Measurements from ENCODE around the gene VAMP5.
"Not testable (repeated sequence)": the region's sequence is repeated elsewhere in the genome, so short reads cannot be mapped to it uniquely, and the experiment has no call there.

Gene VAMP5

GRCh38 chr2:85550486-85550885 lies 33.7 kb upstream of the VAMP5 start:
- no peak for DNase-seq (ENCODE audit: low spot score)

- DNase-seq (ENCODE audit: low spot score), result peak; percentile 77
Observed at GRCh38 chr2:85551698-85552678, 32.2 kb upstream of the VAMP5 start.

- no peak for DNase-seq (ENCODE audit: low spot score)
Observed at GRCh38 chr2:85553184-85553583, 31.0 kb upstream of the VAMP5 start.

- DNase-seq (ENCODE audit: low spot score), result no peak
Observed at GRCh38 chr2:85554980-85555612, 29.1 kb upstream of the VAMP5 start.

- DNase-seq (ENCODE audit: low spot score), result no peak
Observed at GRCh38 chr2:85557130-85557529, 27.1 kb upstream of the VAMP5 start.

GRCh38 chr2:85558160-85558559 lies 26.1 kb upstream of the VAMP5 start:
- DNase-seq (ENCODE audit: low spot score), result no peak

GRCh38 chr2:85560403-85560726 lies 23.9 kb upstream of the VAMP5 start:
- DNase-seq (ENCODE audit: low spot score), result not testable (repeated sequence)

GRCh38 chr2:85560812-85561279 lies 23.4 kb upstream of the VAMP5 start:
- DNase-seq (ENCODE audit: low spot score), result no peak

GRCh38 chr2:85561280-85562212 lies 22.7 kb upstream of the VAMP5 start, which contains the start of gene GGCX:
Gene GGCX, minus strand, starts transcription at chr2:85561493. Its CDS starts 65 bp downstream, at chr2:85561428.
- peak; percentile 97 for DNase-seq (ENCODE audit: low spot score)

- DNase-seq (ENCODE audit: low spot score), result no peak
Observed at GRCh38 chr2:85564144-85564563, 20.1 kb upstream of the VAMP5 start.

- DNase-seq (ENCODE audit: low spot score), result no peak
Observed at GRCh38 chr2:85566265-85566664, 18.0 kb upstream of the VAMP5 start.

- no peak for DNase-seq (ENCODE audit: low spot score)
Observed at GRCh38 chr2:85575739-85576138, 8.5 kb upstream of the VAMP5 start.

- DNase-seq (ENCODE audit: low spot score), result no peak
Observed at GRCh38 chr2:85577063-85577385, 7.2 kb upstream of the VAMP5 start.

- DNase-seq (ENCODE audit: low spot score), result peak; percentile 77
Observed at GRCh38 chr2:85577386-85578242, 6.6 kb upstream of the VAMP5 start, which contains the start of gene VAMP8. Gene VAMP8, plus strand, starts transcription at chr2:85577586. Its CDS starts 61 bp downstream, at chr2:85577647.

GRCh38 chr2:85578243-85579180 lies 5.7 kb upstream of the VAMP5 start:
- DNase-seq (ENCODE audit: low spot score), result no peak

- DNase-seq (ENCODE audit: low spot score), result no peak
Observed at GRCh38 chr2:85579266-85579935, 4.8 kb upstream of the VAMP5 start.

- DNase-seq (ENCODE audit: low spot score), result no peak
Observed at GRCh38 chr2:85580206-85580605, 4.0 kb upstream of the VAMP5 start.

GRCh38 chr2:85582492-85582891 lies 1.7 kb upstream of the VAMP5 start:
- DNase-seq (ENCODE audit: low spot score), result no peak

- no peak for DNase-seq (ENCODE audit: low spot score)
Observed at GRCh38 chr2:85583667-85584353, 421 bp upstream of the VAMP5 start.
